H9 (cell line): ENCODE data around the gene NXN. TPM values are rescaled to one million over a fixed set of nuclear protein-coding genes. Genes with fewer than 3 reads are reported as not detected.

Source experiments
- DNase-seq: peaks from one replicate; pipeline ENCODE4 v3.0.0-alpha.2; 2017
- H2AFZ ChIP-seq: one replicate; pipeline ENCODE4 v1.6.1; 2013; ENCODE audit warnings: mild to moderate bottlenecking, low read length, control low read depth, moderate library complexity
- H2AK5ac ChIP-seq: 2 replicates; pipeline ENCODE4 v1.6.1; 2013; ENCODE audit warnings: low read length, control low read depth, mixed read lengths; ENCODE audit not compliant: insufficient read length
- H2BK120ac ChIP-seq: one replicate; pipeline ENCODE4 v1.6.1; 2013; ENCODE audit warnings: low read depth, mild to moderate bottlenecking, low read length, control low read depth, inconsistent platforms; ENCODE audit not compliant: poor library complexity, severe bottlenecking
- H2BK12ac ChIP-seq: 2 replicates; pipeline ENCODE4 v1.6.1; 2013; ENCODE audit warnings: low read length, control low read depth, mixed read lengths, low read depth; ENCODE audit not compliant: insufficient read length
- H2BK15ac ChIP-seq: 2 replicates; pipeline ENCODE4 v1.6.1; 2013; ENCODE audit warnings: low read depth, low read length, control low read depth
- H2BK20ac ChIP-seq: one replicate; pipeline ENCODE4 v1.6.1; 2013; ENCODE audit warnings: low read depth, mild to moderate bottlenecking, low read length, control low read depth, inconsistent platforms; ENCODE audit not compliant: poor library complexity, severe bottlenecking
- H2BK5ac ChIP-seq: 2 replicates; pipeline ENCODE4 v1.6.1; 2013; ENCODE audit warnings: low read length, control low read depth, mixed read lengths; ENCODE audit not compliant: insufficient read length
- H3K14ac ChIP-seq: 2 replicates; pipeline ENCODE4 v1.6.1; 2013; ENCODE audit warnings: low read length, control low read depth; ENCODE audit not compliant: insufficient read depth
- H3K18ac ChIP-seq: 2 replicates; pipeline ENCODE4 v1.6.1; 2013; ENCODE audit warnings: low read depth, mild to moderate bottlenecking, mixed read lengths, low read length, control low read depth; ENCODE audit not compliant: insufficient read length
- H3K23ac ChIP-seq: 2 replicates; pipeline ENCODE4 v1.6.1; 2013; ENCODE audit warnings: low read length, control low read depth, mixed read lengths, low read depth; ENCODE audit not compliant: insufficient read length
- H3K23me2 ChIP-seq: 2 replicates; pipeline ENCODE4 v1.6.1; 2013; ENCODE audit warnings: low read depth, mild to moderate bottlenecking, mixed read lengths, low read length, control low read depth; ENCODE audit not compliant: insufficient read length, poor library complexity, severe bottlenecking
- H3K27ac ChIP-seq: 2 replicates; pipeline ENCODE4 v1.5.1; 2013; ENCODE audit warnings: low read length, control low read depth, mixed read lengths, low read depth; ENCODE audit not compliant: insufficient read length
- H3K27me3 ChIP-seq: 2 replicates; pipeline ENCODE4 v1.6.1; 2013; ENCODE audit warnings: low read length, control low read depth, inconsistent platforms; ENCODE audit not compliant: insufficient read depth
- H3K4ac ChIP-seq: 2 replicates; pipeline ENCODE4 v1.6.1; 2013; ENCODE audit warnings: low read depth, mild to moderate bottlenecking, control low read depth, inconsistent platforms, low read length, moderate library complexity
- H3K4me1 ChIP-seq: 2 replicates; pipeline ENCODE4 v1.6.1; 2013; ENCODE audit warnings: low read length, control low read depth, inconsistent platforms; ENCODE audit not compliant: insufficient read depth
- H3K4me2 ChIP-seq: 2 replicates; pipeline ENCODE4 v1.6.1; 2013; ENCODE audit warnings: low read length, control low read depth, mixed read lengths; ENCODE audit not compliant: insufficient read length, insufficient read depth
- H3K56ac ChIP-seq: 2 replicates; pipeline ENCODE4 v1.6.1; 2013; ENCODE audit warnings: low read depth, mild to moderate bottlenecking, mixed read lengths, low read length, control low read depth; ENCODE audit not compliant: insufficient read length
- H3K79me1 ChIP-seq: 2 replicates; pipeline ENCODE4 v1.6.1; 2013; ENCODE audit warnings: low read depth, mild to moderate bottlenecking, moderate library complexity, low read length, control low read depth, inconsistent platforms; ENCODE audit not compliant: insufficient read depth, poor library complexity, severe bottlenecking
- H3K79me2 ChIP-seq: 2 replicates; pipeline ENCODE4 v1.6.1; 2013; ENCODE audit warnings: low read length, control low read depth, inconsistent platforms; ENCODE audit not compliant: insufficient read depth
- H3K9ac ChIP-seq: 2 replicates; pipeline ENCODE4 v1.6.1; 2013; ENCODE audit warnings: low read length, control low read depth, mixed read lengths; ENCODE audit not compliant: insufficient read length; ENCODE audit errors: extremely low read depth
- H3K9me3 ChIP-seq: one replicate; pipeline ENCODE4 v1.6.1; 2013; ENCODE audit warnings: low read depth, low read length, inconsistent platforms; ENCODE audit not compliant: control insufficient read depth
- H3T11ph ChIP-seq: one replicate; pipeline ENCODE4 v1.6.1; 2013; ENCODE audit warnings: mild to moderate bottlenecking, low read length, control low read depth, inconsistent platforms
- H4K20me1 ChIP-seq: one replicate; pipeline ENCODE4 v1.6.1; 2013; ENCODE audit not compliant: control insufficient read depth, insufficient read length, insufficient read depth
- H4K5ac ChIP-seq: 2 replicates; pipeline ENCODE4 v1.6.1; 2013; ENCODE audit warnings: low read depth, mild to moderate bottlenecking, mixed read lengths, low read length, control low read depth; ENCODE audit not compliant: insufficient read length
- H4K8ac ChIP-seq: replicated peaks from 2 replicates; pipeline ENCODE4 v1.6.1; 2013; ENCODE audit warnings: low read length, control low read depth, mixed read lengths, low read depth; ENCODE audit not compliant: insufficient read length
- H4K91ac ChIP-seq: 2 replicates; pipeline ENCODE4 v1.6.1; 2013; ENCODE audit warnings: low read depth, mild to moderate bottlenecking, moderate library complexity, mixed read lengths, low read length, control low read depth; ENCODE audit not compliant: insufficient read length
- H3K27ac Mint-ChIP-seq, 3 experiments: 2 replicates in 2 of 3; 3 replicates in 1 of 3; pipeline ENCODE4 v1.8.0; 2020 to 2021; ENCODE audit warnings: mixed read lengths in 3 of 3, mild to moderate bottlenecking in 1 of 3, moderate library complexity in 1 of 3
- H3K27me3 Mint-ChIP-seq: 2 replicates; pipeline ENCODE4 v1.8.0; 2021; ENCODE audit warnings: low read depth, mild to moderate bottlenecking, moderate library complexity, mixed read lengths
- H3K36me3 Mint-ChIP-seq, 3 experiments: 2 replicates in 2 of 3; 3 replicates in 1 of 3; pipeline ENCODE4 v1.8.0; 2020 to 2021; ENCODE audit warnings: low read depth in 3 of 3, mixed read lengths in 3 of 3; ENCODE audit not compliant: insufficient read depth in 1 of 3
- H3K4me1 Mint-ChIP-seq, 2 experiments: 2 replicates each; pipeline ENCODE4 v1.8.0; 2020; ENCODE audit warnings: mixed read lengths in 2 of 2
- H3K4me3 Mint-ChIP-seq, 2 experiments: 2 replicates in 1 of 2; 3 replicates in 1 of 2; pipeline ENCODE4 v1.8.0; 2020 to 2021; ENCODE audit warnings: mild to moderate bottlenecking in 2 of 2, mixed read lengths in 2 of 2, moderate library complexity in 1 of 2
- H3K9me3 Mint-ChIP-seq, 2 experiments: 2 replicates in 1 of 2; 3 replicates in 1 of 2; pipeline ENCODE4 v1.8.0; 2020; ENCODE audit warnings: mild to moderate bottlenecking in 2 of 2, mixed read lengths in 2 of 2, moderate library complexity in 1 of 2
- WGBS: extraction: QIAGEN DNeasy Blood & Tissue Kit; methylation state at CpG from one replicate; pipeline ENCODE4 v1.1.7; 2013; ENCODE audit warnings: missing lambda C conversion rate, low lambda C conversion rate, mixed read lengths; ENCODE audit not compliant: insufficient read length; ENCODE audit errors: extremely low coverage; 5-methylcytosine and 5-hydroxymethylcytosine counted together
- total RNA-seq: library from RNA; stranded (reverse); gene quantifications from 2 replicates; pipeline ENCODE4 v1.2.1, GENCODE V29; 2021
- TF ChIP-seq, protein P1 (sequence below): fragments of 200-600 bp; sonication (generic); conservative IDR thresholded peaks from 3 replicates; pipeline ENCODE4 v1.8.0; 2021; ENCODE audit warnings: antibody characterized with exemption, mild to moderate bottlenecking

Gene NXN
- total RNA-seq, 1 experiment from 2014 or later: 93.6 TPM

DNA sequence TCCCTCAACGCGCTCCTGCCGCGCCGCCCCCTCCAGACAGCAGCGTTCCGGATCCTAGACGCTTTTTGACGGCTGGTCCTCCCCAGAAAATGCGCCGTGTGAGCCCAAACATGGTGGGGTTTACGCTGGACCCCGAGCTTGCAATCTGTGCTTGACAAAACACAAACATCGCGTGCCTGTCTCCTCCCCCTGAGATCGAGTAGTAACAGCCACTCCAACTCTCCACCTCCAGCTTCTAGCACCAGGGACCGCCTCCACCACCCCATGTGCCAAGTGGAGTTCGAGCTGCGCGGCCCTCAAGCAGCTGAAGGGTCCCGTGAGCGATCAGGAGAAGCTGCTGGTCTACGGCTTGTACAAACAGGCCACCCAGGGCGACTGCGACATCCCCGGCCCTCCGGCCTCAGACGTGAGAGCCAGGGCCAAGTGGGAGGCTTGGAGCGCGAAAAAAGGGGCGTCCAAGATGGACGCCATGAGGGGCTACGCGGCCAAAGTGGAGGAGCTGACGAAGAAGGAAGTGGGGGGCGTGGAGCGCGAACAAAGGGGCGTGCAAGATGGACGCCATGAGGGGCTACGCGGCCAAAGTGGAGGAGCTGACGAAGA is 226.9 kb downstream of the NXN start:
- Histone ChIP-seq H2BK20ac (no peak overlapping the region), H3K23ac (no peak overlapping the region), H3K27me3 (no peaks in the 10 kb centered on the region), H3K27ac (no peak overlapping the region), H3K4me2 (peak overlapping the region; percentile 34), H3K79me2 (peaks cover 9% of the 10 kb centered on the region; the same call in 1 of the 2 replicates), H2BK12ac (no peak overlapping the region), H3K79me1 (peaks cover 3% of the 10 kb centered on the region), H2AK5ac (no peak overlapping the region), H3T11ph (no peak overlapping the region), H3K56ac (no peak overlapping the region), H4K8ac (no peak overlapping the region), H4K20me1 (peaks cover 3% of the 10 kb centered on the region), H3K23me2 (peaks cover 7% of the 10 kb centered on the region), H4K91ac (no peak overlapping the region), H3K18ac (peak overlapping the region; percentile 85), H3K9me3 (no peaks in the 10 kb centered on the region), H3K4ac (no peak overlapping the region), H3K4me1 (no peaks in the 10 kb centered on the region), H2BK120ac (no peak overlapping the region), H4K5ac (no peak overlapping the region), H2BK15ac (no peak overlapping the region), H3K14ac (peak overlapping the region; percentile 83), H3K9ac (peak overlapping the region; percentile 36), H2BK5ac (no peak overlapping the region), H2AFZ (no peak overlapping the region)
- peaks cover 18 to 24% of the 10 kb centered on the region in 2 experiments for H3K9me3 Mint-ChIP-seq
- no peaks in the 10 kb centered on the region for H3K27me3 Mint-ChIP-seq
- peak; percentile 80 for DNase-seq
- peaks cover 31 to 36% of the 10 kb centered on the region in 2 experiments for H3K4me1 Mint-ChIP-seq
- TF ChIP-seq, protein P1, sequence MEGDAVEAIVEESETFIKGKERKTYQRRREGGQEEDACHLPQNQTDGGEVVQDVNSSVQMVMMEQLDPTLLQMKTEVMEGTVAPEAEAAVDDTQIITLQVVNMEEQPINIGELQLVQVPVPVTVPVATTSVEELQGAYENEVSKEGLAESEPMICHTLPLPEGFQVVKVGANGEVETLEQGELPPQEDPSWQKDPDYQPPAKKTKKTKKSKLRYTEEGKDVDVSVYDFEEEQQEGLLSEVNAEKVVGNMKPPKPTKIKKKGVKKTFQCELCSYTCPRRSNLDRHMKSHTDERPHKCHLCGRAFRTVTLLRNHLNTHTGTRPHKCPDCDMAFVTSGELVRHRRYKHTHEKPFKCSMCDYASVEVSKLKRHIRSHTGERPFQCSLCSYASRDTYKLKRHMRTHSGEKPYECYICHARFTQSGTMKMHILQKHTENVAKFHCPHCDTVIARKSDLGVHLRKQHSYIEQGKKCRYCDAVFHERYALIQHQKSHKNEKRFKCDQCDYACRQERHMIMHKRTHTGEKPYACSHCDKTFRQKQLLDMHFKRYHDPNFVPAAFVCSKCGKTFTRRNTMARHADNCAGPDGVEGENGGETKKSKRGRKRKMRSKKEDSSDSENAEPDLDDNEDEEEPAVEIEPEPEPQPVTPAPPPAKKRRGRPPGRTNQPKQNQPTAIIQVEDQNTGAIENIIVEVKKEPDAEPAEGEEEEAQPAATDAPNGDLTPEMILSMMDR: no peak
- H3K4me3 Mint-ChIP-seq: peak overlapping the region; percentile 96
- WGBS: no CpG with 5 or more reads among the region's 43 CpGs
- H3K27ac Mint-ChIP-seq: peak overlapping the region; percentile 24 to 98 (median 95); a peak in 5 of 7 replicates
- H3K36me3 Mint-ChIP-seq: peaks cover 41 to 53% (median 50%) of the 10 kb centered on the region in 3 experiments
